ENCODE results near the gene PTGES2.

PTGES2 gene

DNA sequence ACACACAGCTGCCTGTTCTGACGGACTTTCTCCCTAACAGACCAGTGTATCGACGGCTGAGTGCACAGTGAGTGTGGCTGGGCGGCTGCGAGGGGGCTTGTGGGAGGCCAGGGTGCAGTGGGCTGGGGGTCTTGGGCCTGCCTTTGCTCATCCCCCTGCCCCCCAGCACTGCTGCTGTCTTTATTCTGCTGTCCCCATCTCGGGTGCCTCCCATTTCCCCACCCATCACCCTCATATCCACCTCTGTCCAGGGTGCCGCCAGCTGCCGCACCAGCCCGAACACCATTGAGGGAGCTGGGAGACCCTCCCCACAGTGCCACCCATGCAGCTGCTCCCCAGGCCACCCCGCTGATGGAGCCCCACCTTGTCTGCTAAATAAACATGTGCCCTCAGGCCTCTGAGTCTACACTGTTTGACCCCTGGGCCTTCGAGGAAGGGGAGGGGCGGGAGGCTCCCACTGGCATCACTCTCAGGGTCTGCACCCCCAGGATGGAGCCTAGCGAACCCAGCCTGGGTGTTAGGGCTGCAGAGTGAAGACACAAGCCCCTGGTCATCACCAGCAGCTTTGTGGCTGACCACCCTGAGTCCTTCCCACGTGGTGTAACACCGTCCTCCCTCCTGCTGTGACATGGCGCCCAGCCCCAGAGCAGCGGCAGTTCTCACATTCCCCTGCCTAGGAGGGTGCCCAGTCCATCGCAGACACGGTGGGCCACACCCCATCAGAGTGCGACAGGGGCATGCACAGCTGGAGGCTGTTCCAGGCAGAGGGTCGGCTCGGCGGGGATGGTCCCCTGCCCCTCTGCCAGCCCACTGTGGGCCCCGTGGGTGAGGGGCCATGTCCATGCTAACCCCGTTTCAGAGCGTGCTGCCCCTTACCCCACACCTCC lies 25.8 kb upstream of the PTGES2 start:
- no peak for DNase-seq (ENCODE audit: low spot score)

DNA sequence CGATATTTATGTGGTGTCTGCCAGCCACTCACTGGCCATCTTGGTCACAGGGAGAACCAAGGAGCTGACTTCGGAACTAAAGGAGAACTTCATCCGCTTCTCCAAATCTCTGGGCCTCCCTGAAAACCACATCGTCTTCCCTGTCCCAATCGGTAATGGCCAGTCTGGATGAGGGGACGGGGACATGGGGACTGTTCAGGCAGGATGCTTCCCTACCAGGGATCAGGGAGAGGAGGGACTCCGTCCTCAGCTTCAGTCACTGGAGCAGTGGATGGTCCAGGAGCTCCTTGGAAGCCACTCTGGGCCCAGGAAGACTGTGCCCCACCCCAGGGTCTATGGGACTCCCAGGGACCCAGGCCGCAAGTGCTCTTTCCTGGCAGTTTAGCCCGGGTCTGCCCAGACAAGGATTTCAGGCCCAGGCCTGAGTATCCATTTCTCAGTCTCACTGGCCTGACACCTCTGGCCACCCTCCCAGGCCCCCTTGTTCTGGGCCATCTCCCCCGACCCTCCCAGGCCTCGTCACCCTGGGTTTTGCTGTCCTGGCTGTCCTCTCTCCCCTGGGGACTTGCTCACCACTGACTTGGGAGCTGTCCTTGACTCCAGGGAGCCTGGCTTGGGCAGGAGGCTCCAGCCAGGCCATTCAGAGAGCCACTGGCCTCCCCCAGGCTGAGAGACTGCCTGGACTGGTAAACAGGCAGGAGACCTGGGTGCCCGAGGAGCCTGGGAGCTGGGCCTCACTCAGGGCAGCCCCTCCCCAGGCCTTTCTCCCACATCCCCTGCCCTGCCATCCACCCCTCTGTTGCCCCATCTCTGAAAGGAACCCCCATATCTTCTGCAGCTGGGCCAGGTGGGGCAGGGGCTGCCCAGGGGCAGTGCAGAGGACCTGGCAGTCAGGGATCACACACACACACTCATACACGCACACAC lies 24.9 kb upstream of the PTGES2 start:
- DNase-seq (ENCODE audit: low spot score), result no peak

DNA sequence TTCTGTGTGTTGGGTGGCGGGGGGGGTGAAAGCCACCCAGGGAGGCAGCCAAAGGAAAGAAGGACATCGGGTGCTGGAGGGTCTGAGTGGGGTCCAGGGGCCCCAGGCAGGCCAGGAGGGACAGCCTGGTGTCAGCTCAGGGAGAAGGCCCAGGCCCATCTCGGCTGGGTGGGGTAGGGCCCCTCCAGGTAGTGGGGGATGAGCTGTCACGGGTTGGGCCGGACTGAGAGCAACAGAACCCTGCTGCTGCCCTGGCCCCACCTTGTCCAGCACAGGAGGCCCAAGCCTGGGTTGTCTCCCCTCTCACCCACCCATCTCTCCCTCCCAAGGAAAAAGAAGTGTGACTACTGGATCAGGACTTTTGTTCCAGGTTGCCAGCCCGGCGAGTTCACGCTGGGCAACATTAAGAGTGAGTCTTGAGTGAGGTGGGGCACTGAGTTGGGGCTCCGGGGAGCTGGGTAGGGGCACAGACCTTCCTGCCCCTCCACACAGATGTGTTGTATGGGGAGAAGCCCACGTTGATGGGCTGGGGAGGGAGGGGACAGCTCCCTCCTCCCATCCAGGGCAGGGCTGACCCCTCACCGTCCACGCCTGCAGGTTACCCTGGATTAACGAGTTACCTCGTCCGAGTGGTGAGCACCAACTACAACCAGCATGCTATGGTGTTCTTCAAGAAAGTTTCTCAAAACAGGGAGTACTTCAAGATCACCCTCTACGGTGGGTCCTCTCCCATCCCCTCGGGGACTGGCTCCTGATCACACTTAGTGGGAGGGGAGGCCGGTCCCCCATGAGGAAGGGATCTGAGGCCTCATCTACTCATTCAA lies 24.0 kb upstream of the PTGES2 start:
- no peak for DNase-seq (ENCODE audit: low spot score)

DNA sequence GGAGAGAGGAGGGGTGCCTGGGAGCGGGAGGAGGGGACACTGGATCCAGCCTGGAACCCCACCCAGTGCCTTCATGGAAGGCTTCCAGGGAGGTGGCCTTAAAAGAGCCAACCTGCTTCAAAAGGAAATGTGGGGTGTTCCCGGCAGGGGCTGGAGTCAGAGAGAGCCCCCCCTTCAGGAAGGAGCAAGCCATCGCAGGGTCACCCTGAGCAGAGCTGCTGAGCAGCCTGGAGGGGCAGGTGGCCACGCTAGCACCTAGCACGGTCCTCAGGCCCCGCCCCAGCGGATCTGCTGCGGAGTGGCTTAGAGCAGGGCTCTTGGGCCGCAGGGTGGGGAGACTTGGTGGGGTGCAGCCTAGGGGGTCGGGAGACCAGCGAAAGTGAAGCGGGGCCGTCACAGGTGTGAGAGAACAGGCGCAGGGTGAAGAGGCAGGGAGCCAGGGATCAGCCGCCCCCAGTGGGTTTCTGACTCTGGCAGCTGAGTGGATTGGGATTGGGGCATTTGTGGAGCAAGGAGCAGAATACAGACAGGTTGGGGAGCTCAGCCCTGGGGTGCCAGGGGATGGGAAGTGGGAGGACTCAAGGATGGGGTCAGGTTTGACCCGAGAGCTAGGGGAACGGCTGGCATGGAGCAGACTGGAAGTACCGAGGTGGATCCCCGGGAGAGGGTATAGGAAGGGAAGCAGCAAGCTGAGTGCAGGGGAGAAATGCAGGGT lies 23.2 kb upstream of the PTGES2 start:
- no peak for DNase-seq (ENCODE audit: low spot score)

DNA sequence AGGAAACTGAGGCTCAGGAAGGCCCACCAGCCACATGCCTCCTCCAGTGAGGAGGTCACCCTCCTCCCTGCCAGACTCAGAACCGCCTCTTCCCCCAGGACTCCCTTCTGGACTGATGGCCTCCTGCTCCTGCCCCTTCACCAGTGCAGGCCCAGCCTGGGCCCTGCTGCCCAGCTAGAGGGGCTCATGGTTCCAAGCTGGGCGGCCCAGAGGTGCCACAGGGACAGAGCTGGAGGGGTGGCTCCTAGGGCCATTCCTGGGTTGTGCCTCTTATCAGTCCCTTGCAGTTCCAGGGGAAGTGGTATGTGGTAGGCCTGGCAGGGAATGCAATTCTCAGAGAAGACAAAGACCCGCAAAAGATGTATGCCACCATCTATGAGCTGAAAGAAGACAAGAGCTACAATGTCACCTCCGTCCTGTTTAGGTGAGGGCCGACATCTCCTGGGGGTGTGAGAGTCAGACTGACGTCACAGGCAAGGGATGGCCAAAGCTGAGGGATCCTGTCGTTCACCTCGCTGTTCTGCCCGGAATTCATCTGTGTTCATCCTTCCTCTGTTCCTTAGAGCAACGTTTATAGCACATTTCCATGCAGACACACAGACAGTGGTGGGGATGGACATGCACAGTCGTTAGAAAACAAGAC lies 22.5 kb upstream of the PTGES2 start:
- no peak for DNase-seq (ENCODE audit: low spot score)

DNA sequence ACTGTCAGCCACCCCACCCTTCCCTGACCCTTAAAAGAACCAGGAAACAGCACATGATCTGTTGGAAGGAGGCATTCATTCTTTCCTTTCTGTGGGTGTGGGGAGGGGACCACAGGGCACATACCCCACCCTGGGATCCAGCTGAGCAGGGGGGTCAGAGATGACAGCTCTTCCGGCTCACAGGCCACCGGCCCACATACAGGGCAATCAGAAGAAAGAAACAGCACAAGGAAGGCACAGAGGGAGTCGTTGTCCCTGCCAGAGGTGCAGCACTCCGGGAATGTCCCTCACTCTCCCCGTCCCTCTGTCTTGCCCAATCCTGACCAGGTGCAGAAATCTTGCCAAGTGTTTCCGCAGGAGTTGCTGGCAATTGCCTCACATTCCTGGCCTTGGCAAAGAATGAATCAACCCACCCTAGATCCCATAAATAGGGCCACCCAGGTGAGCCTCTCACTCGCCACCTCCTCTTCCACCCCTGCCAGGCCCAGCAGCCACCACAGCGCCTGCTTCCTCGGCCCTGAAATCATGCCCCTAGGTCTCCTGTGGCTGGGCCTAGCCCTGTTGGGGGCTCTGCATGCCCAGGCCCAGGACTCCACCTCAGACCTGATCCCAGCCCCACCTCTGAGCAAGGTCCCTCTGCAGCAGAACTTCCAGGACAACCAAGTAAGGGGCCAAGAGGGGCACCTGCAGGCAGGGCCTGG lies 21.6 kb upstream of the PTGES2 start, which contains the start of gene LCN2:
LCN2 (plus strand) TSS at position 453 of the 701 bp plus-strand sequence; CDS start at position 526, 73 bp downstream.
- no peak for DNase-seq (ENCODE audit: low spot score)

DNA sequence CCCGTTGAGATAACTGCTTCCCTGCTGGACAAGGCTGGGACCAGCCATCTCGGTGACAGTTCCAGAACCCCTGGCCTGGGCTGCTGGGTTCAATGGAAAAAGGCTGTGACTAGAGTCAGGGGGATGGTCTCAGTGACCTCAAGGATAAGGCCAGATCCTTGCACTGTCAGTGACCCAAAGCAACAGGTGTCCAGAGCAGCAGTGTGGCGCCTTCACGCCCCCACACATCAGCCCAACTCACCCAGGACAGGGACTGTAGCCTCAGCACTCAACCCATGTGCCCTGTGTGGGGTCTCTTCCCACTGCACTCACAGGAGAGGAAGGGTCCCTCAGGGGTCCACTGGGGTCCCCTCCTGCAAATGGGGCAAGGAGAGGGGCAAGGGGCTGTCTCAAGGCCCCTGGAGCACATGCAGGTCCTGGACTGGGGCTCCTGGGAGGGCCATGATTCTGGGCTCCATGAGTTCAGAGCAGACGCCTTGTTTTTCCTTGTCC lies 21.0 kb upstream of the PTGES2 start:
- DNase-seq (ENCODE audit: low spot score), result no peak

DNA sequence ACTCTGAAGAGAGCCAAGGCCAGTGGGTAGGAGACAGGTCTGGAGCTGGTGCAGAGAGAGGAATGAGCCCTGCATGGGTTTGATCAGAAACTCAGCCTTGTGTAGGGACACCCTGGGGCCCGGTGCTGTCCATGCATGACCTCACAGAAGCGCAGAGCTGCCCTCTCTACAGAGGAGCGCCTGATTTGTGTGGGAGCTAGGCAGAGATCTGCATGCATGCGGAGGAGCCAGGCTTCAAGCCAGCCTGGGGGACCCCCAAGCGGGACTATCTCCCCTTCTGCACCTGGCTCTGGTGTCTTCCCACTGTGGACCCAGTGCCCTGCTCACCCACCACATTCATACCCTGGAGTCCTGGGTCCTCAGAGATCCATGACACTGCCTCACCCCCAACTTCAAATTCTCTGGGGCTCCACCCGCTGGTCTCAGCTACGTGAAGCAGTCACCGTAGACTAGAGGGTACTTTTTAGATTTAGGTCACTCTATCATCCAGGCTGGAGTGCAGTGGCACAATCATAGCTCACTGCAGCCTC lies 19.1 kb upstream of the PTGES2 start:
- no peak for DNase-seq (ENCODE audit: low spot score)

DNA sequence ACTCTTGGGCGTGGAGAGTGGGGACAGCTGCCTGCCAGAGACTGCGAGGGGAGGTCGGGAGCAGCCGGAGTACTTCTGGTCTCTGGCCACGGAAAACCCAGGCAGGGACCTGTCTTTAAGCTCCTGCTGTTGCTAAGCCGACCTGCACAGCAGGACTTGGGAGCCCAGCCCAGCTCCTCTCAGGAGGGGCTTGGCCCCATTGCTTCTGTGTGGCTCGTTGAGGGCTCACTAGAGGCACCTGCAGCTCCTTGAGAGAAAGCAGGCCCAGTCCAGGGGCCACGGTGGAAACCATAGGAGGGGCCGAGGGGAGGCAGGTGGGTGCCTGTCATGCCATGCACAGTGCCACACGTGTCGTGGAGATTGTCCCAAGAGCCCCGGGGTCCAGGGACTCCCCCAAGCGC lies 18.4 kb upstream of the PTGES2 start:
- no peak for DNase-seq (ENCODE audit: low spot score)

DNA sequence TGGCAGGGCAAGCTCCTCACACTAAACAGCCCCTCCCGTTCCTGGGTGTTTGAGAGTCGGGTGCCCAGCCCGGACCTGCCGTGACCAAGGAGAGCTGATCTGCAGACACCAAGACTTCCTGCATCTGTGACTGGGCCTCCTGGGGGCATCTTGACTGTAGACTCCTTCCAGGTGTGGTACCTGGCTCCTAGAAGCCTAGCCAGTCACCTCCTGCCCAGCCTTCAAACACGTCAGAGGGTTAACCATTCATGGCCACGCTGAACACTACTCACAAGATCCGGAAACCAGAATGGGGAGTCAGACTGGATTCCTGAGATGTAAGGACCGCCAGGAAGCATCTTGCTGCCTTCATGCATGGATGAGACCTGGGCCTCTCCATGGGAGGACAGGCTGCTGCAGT lies 18.0 kb upstream of the PTGES2 start:
- no peak for DNase-seq (ENCODE audit: low spot score)

DNA sequence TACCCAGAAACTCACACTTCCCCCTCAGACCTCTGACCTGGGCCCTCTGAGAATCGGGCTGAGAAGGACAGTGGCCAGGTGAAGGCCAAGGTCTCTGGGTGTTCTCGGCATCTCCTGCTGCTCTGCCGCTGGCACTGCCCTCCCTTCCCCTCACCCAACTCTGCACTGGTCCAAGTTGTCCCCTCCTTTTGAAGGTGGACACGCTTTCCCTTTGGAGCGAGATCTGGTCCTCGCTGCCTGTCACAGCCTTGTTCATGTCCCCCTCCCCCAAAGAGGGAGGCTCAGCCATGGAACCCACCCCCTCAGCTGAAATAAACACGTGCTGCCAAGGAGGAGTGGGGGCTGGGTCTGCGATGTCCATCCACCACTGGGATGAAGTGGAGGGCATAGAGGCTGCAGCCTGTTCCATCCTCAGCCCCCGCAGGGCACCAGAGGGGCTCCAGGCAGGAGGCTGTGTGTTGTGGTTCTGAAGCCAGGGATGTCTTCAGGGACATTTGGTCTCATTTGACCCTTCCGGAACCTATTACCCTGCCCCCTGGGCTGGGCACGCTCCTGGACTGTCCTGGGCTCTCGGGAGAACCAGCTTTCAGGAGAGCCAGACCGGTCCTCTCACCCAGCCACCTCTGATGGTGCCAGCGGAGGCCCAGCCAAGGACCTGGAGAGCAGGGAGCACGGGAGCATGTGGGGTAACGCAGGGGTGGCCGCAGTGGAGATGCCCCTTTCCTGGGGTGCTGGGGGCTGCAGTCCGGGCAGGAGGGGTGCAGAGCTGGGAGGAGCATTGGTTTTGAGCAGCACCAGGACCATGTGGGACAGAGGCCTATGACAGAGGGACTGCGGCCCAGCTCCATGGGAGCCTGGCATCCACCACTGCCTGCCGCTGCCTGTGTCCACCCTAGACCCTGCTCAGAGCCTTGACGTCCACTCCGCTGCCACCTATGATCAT lies 17.0 kb upstream of the PTGES2 start:
- no peak for DNase-seq (ENCODE audit: low spot score)

DNA sequence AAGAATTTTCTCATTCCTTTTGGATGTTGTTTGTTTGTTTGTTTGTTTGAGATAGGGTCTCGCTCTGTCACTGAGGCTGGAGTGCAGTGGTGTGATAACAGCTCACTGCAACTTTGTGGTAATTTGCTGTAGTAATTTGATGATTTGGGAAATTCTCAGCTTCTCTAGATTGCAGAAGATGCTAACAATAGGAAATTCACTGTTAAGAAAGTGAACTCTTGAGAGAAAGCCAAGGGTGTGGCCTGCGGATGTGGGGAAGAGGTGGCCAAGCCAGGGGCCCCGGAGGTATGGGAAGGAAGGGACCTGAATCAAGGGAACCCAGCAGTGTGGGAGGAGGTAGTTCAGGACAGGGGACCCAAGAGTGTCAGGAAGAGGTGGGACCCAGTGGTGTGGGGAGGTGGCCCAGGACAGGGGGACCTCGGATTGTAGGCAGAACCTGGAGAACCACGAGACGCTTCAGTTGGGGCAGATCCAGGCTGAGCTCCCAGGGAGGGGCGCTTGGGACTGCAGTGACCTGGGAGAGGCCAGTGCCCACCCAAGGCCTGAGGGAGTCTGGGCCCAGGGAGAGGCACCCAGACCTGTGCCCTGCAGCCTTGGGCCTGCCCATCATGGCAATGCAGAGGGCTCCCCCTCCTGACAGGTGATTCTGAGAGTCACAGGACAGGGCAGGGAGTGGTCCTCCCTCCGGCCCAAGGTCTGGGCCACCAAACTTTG lies 16.2 kb upstream of the PTGES2 start:
- no peak for DNase-seq (ENCODE audit: low spot score)

DNA sequence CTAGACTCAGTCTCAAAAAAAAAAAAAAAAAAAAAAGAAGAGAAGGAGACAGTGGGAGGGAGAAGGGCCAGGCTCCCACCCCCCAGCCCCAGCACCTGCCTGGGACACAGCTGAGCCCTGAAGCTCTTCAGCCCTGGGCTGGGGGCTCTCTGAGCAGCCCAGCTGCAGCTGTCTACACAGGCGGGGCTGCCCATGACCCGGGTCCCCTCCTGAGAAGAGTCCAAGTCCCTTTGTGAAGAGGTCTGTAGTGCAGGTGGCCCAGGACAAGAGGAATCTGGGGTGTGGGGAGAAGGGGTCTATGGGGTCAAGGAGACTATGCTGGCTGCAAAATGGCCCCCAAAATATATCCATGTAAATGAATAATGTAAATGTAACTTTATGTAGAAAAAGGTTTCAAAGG lies 15.1 kb upstream of the PTGES2 start:
- no peak for DNase-seq (ENCODE audit: low spot score)

DNA sequence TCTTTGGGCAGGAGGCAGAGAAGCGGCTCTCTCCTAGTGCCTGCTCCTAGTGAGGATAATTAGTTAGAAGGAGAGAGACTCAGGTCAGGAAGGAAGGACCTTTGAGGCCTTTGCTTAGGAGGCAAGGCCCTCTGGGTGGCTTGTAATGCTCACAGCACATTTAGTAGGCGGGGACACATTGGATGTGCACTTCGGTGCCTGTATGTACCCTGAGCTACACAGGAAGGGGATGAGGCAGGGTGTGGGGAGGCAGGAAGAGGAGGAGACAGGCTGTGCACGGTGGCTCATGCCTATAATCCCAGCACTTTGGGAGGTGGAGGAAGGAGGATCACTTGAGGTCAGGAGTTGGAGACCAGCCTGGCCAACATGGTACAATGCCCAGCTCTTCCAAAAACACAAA lies 14.5 kb upstream of the PTGES2 start:
- DNase-seq (ENCODE audit: low spot score), result no peak

DNA sequence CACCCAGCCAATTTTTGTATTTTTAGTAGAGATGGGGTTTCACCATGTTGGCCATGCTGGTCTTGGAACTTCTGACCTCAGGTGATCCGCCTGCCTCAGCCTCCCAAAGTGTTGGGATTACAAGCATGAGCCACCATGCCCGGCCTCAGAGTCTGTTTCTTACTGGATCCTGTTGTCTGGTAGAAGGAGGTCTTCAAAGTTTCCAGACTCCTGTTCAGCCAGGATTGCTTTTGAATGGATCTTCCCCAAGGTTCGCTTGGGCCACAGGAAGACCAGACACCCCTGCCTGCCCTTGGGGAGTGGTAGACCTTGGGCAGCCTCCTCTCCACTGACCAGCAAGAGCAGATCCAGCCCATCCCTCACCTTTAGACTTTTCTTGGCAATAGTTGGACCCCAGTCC lies 14.1 kb upstream of the PTGES2 start:
- DNase-seq (ENCODE audit: low spot score), result no peak

DNA sequence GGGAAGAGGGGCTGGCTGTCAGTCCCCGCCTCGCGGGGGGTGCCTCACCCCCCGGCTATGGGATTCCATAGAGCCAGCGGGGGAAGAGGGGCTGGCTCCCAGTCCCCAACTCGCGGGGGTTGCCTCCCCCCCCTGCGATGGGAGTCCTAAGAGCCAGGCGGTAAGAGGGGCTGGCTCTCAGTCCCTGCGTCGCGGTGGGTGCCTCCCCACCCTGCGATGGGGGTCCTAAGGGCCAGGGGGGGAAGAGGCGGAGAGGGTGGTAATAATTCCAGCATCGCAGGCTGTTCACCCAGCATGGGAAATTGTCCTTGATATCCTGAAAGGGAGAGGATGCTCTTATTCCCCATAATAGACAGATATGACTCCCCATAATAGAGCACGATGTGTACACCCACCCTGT lies 12.1 kb upstream of the PTGES2 start:
- no peak for DNase-seq (ENCODE audit: low spot score)

DNA sequence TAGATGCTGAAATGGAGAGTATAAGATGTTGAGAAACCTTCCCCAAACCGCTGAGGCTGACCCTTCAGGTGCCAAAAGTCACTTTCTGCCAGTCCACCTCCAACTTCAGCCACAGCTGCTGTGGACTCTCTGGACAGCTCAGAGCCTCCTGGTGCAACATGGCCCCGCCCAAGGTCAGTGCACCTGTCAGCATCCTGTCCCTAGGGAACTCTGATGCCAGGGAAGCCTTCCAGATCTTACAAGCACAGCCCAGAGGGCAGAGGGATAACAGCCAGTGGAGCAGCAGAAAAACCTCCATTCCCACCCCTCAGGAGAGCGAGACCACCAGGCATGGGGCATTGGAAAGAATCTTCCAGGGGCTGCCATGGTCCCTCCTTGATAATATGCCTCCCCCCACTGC lies 10.5 kb upstream of the PTGES2 start:
- no peak for DNase-seq (ENCODE audit: low spot score)

Measured in CD4-positive, alpha-beta T cell treated with Interleukin-2 at 100 ng/mL for 4 hours (primary cell).